H1 (cell line): ENCODE measurements around the gene BSN. TPM values are rescaled to one million over a fixed set of nuclear protein-coding genes. Genes with fewer than 3 reads are reported as not detected.
A peak's percentile ranks its signal among the peaks of the same experiment; 100 is the strongest.

ENCODE experiments used
- CTCF ChIA-PET: fragments of 300-600 bp; sonication (Branson Sonifier 250); formaldehyde crosslinking; loops from one replicate; lab custom pipeline; 2021; ENCODE audit not compliant: partially characterized antibody; lab: Charles Lee
- POLR2A ChIA-PET: fragments of 300-600 bp; sonication (Branson Sonifier 250); formaldehyde crosslinking; loops from one replicate; lab custom pipeline; 2021; ENCODE audit warnings: inconsistent platforms; ENCODE audit not compliant: partially characterized antibody; lab: Charles Lee
- DNase-seq, 2 experiments: peaks; one replicate each; pipeline versions ENCODE4 v3.0.0 to v3.0.0-alpha.2; 2010 to 2022; ENCODE audit warnings: low spot score in 2 of 2, low read depth in 1 of 2, mixed read lengths in 1 of 2
- FAIRE-seq: peaks from 2 replicates; lab custom pipeline; 2011; peaks lifted over from hg19 to GRCh38; lab: Jason Lieb, UNC
- H2AFZ ChIP-seq: 2 replicates; pipeline ENCODE4 v1.8.1; 2012; ENCODE audit warnings: low read length, inconsistent platforms
- H2AK5ac ChIP-seq: 2 replicates; pipeline ENCODE4 v1.6.1; 2013; ENCODE audit warnings: low read depth, low read length
- H2BK120ac ChIP-seq: replicated peaks from 2 replicates; pipeline ENCODE3; 2013; ENCODE audit warnings: low read depth, low read length, inconsistent platforms
- H2BK12ac ChIP-seq: 2 replicates; pipeline ENCODE4 v1.6.1; 2013; ENCODE audit warnings: low read depth, low read length
- H2BK15ac ChIP-seq: 2 replicates; pipeline ENCODE4 v1.6.1; 2013; ENCODE audit warnings: low read length
- H2BK20ac ChIP-seq: 2 replicates; pipeline ENCODE4 v1.6.1; 2013; ENCODE audit warnings: low read length
- H2BK5ac ChIP-seq: 2 replicates; pipeline ENCODE4 v1.6.1; 2013; ENCODE audit warnings: low read depth, low read length
- H3K14ac ChIP-seq: 2 replicates; pipeline ENCODE4 v1.6.1; 2013; ENCODE audit warnings: inconsistent platforms; ENCODE audit not compliant: insufficient read length
- H3K18ac ChIP-seq: 2 replicates; pipeline ENCODE4 v1.6.1; 2013; ENCODE audit warnings: low read length; ENCODE audit errors: extremely low read depth
- H3K23ac ChIP-seq: 2 replicates; pipeline ENCODE4 v1.6.1; 2013; ENCODE audit warnings: inconsistent platforms; ENCODE audit not compliant: insufficient read length
- H3K23me2 ChIP-seq: 2 replicates; pipeline ENCODE4 v1.6.1; 2013; ENCODE audit warnings: low read depth, low read length
- H3K27ac ChIP-seq: 2 replicates; pipeline ENCODE4 v1.6.1; 2011; ENCODE audit warnings: low read depth, low read length, inconsistent platforms
- H3K27me3 ChIP-seq, 4 experiments: replicated peaks in 1 of 4; 1 replicate in 1 of 4; 2 replicates in 3 of 4; pipeline versions ENCODE4 v1.6.1 to v1.8.1; 2011 to 2013; ENCODE audit warnings: low read length in 3 of 4, mild to moderate bottlenecking in 3 of 4, inconsistent platforms in 2 of 4, mixed read lengths in 2 of 4, moderate library complexity in 1 of 4; ENCODE audit not compliant: control insufficient read depth in 3 of 4, insufficient read depth in 3 of 4; ENCODE audit errors: extremely low read depth in 1 of 4
- H3K36me3 ChIP-seq, 4 experiments: 2 replicates each; pipeline versions ENCODE4 v1.6.1 to v1.8.1; 2011 to 2013; ENCODE audit warnings: mild to moderate bottlenecking in 4 of 4, low read length in 3 of 4, moderate library complexity in 2 of 4, control low read depth in 1 of 4, inconsistent platforms in 1 of 4; ENCODE audit not compliant: insufficient read depth in 4 of 4, control insufficient read depth in 2 of 4
- H3K4ac ChIP-seq: replicated peaks from 2 replicates; pipeline ENCODE3; 2013; ENCODE audit warnings: low read length, low read depth, mixed read lengths, inconsistent platforms; ENCODE audit not compliant: insufficient read length
- H3K4me1 ChIP-seq, 4 experiments: replicated peaks in 1 of 4; 1 replicate in 1 of 4; 2 replicates in 3 of 4; pipeline versions ENCODE4 v1.6.1 to v1.8.1; 2011 to 2013; ENCODE audit warnings: low read length in 3 of 4, inconsistent platforms in 2 of 4, mixed read lengths in 1 of 4; ENCODE audit not compliant: insufficient read depth in 4 of 4, control insufficient read depth in 3 of 4
- H3K4me2 ChIP-seq, 2 experiments: 2 replicates each; pipeline versions ENCODE4 v1.6.1 to v1.8.1; 2011 to 2013; ENCODE audit warnings: low read depth in 2 of 2, low read length in 2 of 2, control low read depth in 1 of 2, inconsistent platforms in 1 of 2, mild to moderate bottlenecking in 1 of 2; ENCODE audit not compliant: insufficient read depth in 1 of 2
- H3K4me3 ChIP-seq, 4 experiments: fragments of 200-600, 300-600 bp in 1 of 4; sonication (generic), shearing (Covaris generic), sonication (Bioruptor Twin) in 1 of 4; 2 replicates each; pipeline versions ENCODE4 v1.5.1 to v1.8.1; 2011 to 2016; ENCODE audit warnings: low read length in 4 of 4, low read depth in 3 of 4, control low read depth in 2 of 4, inconsistent platforms in 2 of 4, mild to moderate bottlenecking in 2 of 4, mixed read lengths in 1 of 4, moderate library complexity in 1 of 4; ENCODE audit not compliant: insufficient read depth in 2 of 4; ENCODE audit errors: extremely low read depth in 1 of 4
- H3K56ac ChIP-seq: replicated peaks from 2 replicates; pipeline ENCODE3; 2013; ENCODE audit warnings: low read depth, mild to moderate bottlenecking, mixed read lengths, low read length, inconsistent platforms; ENCODE audit not compliant: insufficient read length
- H3K79me1 ChIP-seq: 2 replicates; pipeline ENCODE4 v1.6.1; 2013; ENCODE audit warnings: low read depth, low read length, control low read depth
- H3K79me2 ChIP-seq, 2 experiments: 2 replicates each; pipeline versions ENCODE4 v1.6.1 to v1.8.1; 2012 to 2013; ENCODE audit warnings: low read length in 2 of 2, mild to moderate bottlenecking in 2 of 2, inconsistent platforms in 1 of 2; ENCODE audit not compliant: insufficient read depth in 2 of 2, control insufficient read depth in 1 of 2
- H3K9ac ChIP-seq, 4 experiments: replicated peaks in 1 of 4; 1 replicate in 1 of 4; 2 replicates in 3 of 4; pipeline versions ENCODE4 v1.6.1 to v1.8.1; 2011 to 2013; ENCODE audit warnings: low read depth in 3 of 4, low read length in 3 of 4, control low read depth in 2 of 4, mild to moderate bottlenecking in 2 of 4, moderate library complexity in 2 of 4, inconsistent platforms in 1 of 4; ENCODE audit errors: extremely low read depth in 1 of 4
- H3K9me3 ChIP-seq, 2 experiments: 2 replicates each; pipeline versions ENCODE4 v1.6.1 to v1.8.1; 2012 to 2013; ENCODE audit warnings: mild to moderate bottlenecking in 2 of 2, moderate library complexity in 2 of 2, control low read depth in 1 of 2, inconsistent platforms in 1 of 2, low read depth in 1 of 2, low read length in 1 of 2, mixed read lengths in 1 of 2; ENCODE audit not compliant: insufficient read depth in 2 of 2
- H4K20me1 ChIP-seq, 2 experiments: replicated peaks in 1 of 2; 2 replicates each; pipeline versions ENCODE3 to v1.8.1; 2011 to 2013; ENCODE audit warnings: inconsistent platforms in 2 of 2, low read length in 2 of 2, mild to moderate bottlenecking in 1 of 2; ENCODE audit not compliant: insufficient read depth in 2 of 2, control insufficient read depth in 1 of 2
- H4K5ac ChIP-seq: 2 replicates; pipeline ENCODE4 v1.6.1; 2013; ENCODE audit warnings: low read length, low read depth, mixed read lengths, inconsistent platforms; ENCODE audit not compliant: insufficient read length
- H4K8ac ChIP-seq: 2 replicates; pipeline ENCODE4 v1.8.0; 2013; ENCODE audit warnings: mild to moderate bottlenecking, moderate library complexity, low read length, inconsistent platforms; ENCODE audit not compliant: insufficient read depth; ENCODE audit errors: extremely low read depth
- H4K91ac ChIP-seq: replicated peaks from 2 replicates; pipeline ENCODE3; 2013; ENCODE audit warnings: low read length, mixed read lengths, inconsistent platforms; ENCODE audit not compliant: insufficient read length
- ATF2 ChIP-seq: IDR thresholded peaks from 2 replicates; pipeline ENCODE4 v1.6.1; 2012; ENCODE audit warnings: low read length, inconsistent platforms
- KDM4A ChIP-seq: IDR thresholded peaks from one replicate; pipeline ENCODE4 v1.7.1; 2012; ENCODE audit warnings: low read depth, mild to moderate bottlenecking, moderate library complexity, low read length, inconsistent platforms; ENCODE audit not compliant: severe bottlenecking
- KDM5A ChIP-seq: fragments of 200-600 bp; IDR thresholded peaks from 2 replicates; pipeline ENCODE4 v1.7.1; 2012; ENCODE audit warnings: mild to moderate bottlenecking, low read length, inconsistent platforms, mixed read lengths
- MAFK ChIP-seq: IDR thresholded peaks from 2 replicates; pipeline ENCODE4 v1.6.1; 2012; ENCODE audit warnings: low read depth, mild to moderate bottlenecking, improper control_type of control experiment, low read length
- MAX ChIP-seq: IDR thresholded peaks from 2 replicates; pipeline ENCODE4 v1.6.1; 2012; ENCODE audit warnings: inconsistent platforms
- SAP30 ChIP-seq: fragments of 300-600 bp; sonication (generic); IDR thresholded peaks from 2 replicates; pipeline ENCODE4 v1.7.1; 2012; ENCODE audit warnings: low read length, moderate library complexity, mild to moderate bottlenecking, inconsistent platforms; ENCODE audit not compliant: insufficient read depth, insufficient replicate concordance
- SIN3A ChIP-seq, 2 experiments: IDR thresholded peaks in 1 of 2; conservative IDR thresholded peaks in 1 of 2; 2 replicates each; pipeline ENCODE4 v1.6.1; 2011 to 2012; ENCODE audit warnings: low read length in 2 of 2, improper control_type of control experiment in 1 of 2, low read depth in 1 of 2, mild to moderate bottlenecking in 1 of 2
- SIRT6 ChIP-seq: IDR thresholded peaks from one replicate; pipeline ENCODE4 v1.7.1; 2012; ENCODE audit warnings: low read length, inconsistent platforms
- YY1 ChIP-seq: IDR thresholded peaks from 2 replicates; pipeline ENCODE4 v1.6.1; 2011; ENCODE audit warnings: low read depth, mild to moderate bottlenecking, low read length
- WGBS, 2 experiments: shearing (Covaris generic) in 1 of 2; methylation state at CpG; one replicate each; pipeline versions ENCODE4 v1.1.6 to v1.1.7; 2013 to 2015; ENCODE audit warnings: low lambda C conversion rate in 2 of 2, mixed read lengths in 2 of 2, inconsistent platforms in 1 of 2, low coverage in 1 of 2, missing lambda C conversion rate in 1 of 2; ENCODE audit not compliant: insufficient replicate concordance in 2 of 2, insufficient coverage in 1 of 2, insufficient read length in 1 of 2; ENCODE audit errors: extremely low coverage in 1 of 2, missing lambda C conversion rate in 1 of 2; 5-methylcytosine and 5-hydroxymethylcytosine counted together
- polyA plus RNA-seq, 7 experiments: library from polyadenylated mRNA; depleted of rRNA in 3 of 7; stranded (reverse) in 5 of 7; unstranded in 2 of 7; fragments of >200 nt in 5 of 7; fragments of 200-250 nt in 2 of 7; gene quantifications; 1 replicate in 5 of 7; 2 replicates in 1 of 7; 4 replicates in 1 of 7; pipeline versions ENCODE4 v1.2.1 to v1.2.3, GENCODE V29; 2011 to 2013; ENCODE audit warnings: missing spikeins in 2 of 7, mixed read lengths in 2 of 7
- total RNA-seq: library from RNA; stranded (reverse); fragmentation: NEBNext Ultra II Directional; extraction: Animal tissue kit (Norgen Biotek cat#: 25700); gene quantifications from 2 replicates; pipeline ENCODE4 v1.2.1, GENCODE V29; 2021

The BSN gene
- total and polyA plus RNA-seq, 2 of the 8 experiments (the other 6 are each of a cell fraction or from before 2014, with no cell fraction given) = 0.60 to 3.0 TPM

- peak overlapping the region; percentile 67 for H4K91ac ChIP-seq
- peak overlapping the region; percentile 78 to 98 for H3K4me2 ChIP-seq
- FAIRE-seq = no peak
- H2AFZ ChIP-seq = no peak overlapping the region
- ChIA-PET CTCF (interaction anchor here (1.5 to 3.2 kb wide), 2 partner anchors 110 to 135 kb away, joined by 4 to 17 read pairs; no protein-coding TSS in a partner anchor), POLR2A (interaction anchor here (0.6 to 1.5 kb wide), 5 partner anchors 27 to 665 kb away, joined by 3 to 4 read pairs (median 3); partner anchors contain the start of gene RHOA)
- H4K5ac ChIP-seq = peak overlapping the region; percentile 22
- peak overlapping the region; percentile 32; the same call in 1 of the 2 replicates for H2BK5ac ChIP-seq
- WGBS, 2 experiments = 3% methylated on average over 20 of the region's 34 CpGs; no CpG with 5 or more reads in 1 of the 2 experiments
- peak overlapping the region; percentile 48 for H3K56ac ChIP-seq
- H3K79me2 ChIP-seq = peaks cover 0 to 17% of the 10 kb centered on the region in 2 experiments; a peak in 1 of 4 replicates
- no peaks in the 10 kb centered on the region for H3K9me3 ChIP-seq
- H3K14ac ChIP-seq = no peak overlapping the region
- H3K23ac ChIP-seq = no peak overlapping the region
- no peak overlapping the region; the same call in 1 of the 2 replicates for H2BK12ac ChIP-seq
- no peak overlapping the region for H2AK5ac ChIP-seq
- peak overlapping the region; percentile 84 for H4K8ac ChIP-seq
- H3K4me3 ChIP-seq = peak overlapping the region; percentile 84 to 91 (median 86)
- no peak overlapping the region; the same call in 1 of the 2 replicates for H2BK15ac ChIP-seq
- peak overlapping the region; percentile 58 for H3K4ac ChIP-seq
- H2BK120ac ChIP-seq = no peak overlapping the region
- H3K18ac ChIP-seq = peak overlapping the region; percentile 42
- H3K79me1 ChIP-seq = peaks cover 8% of the 10 kb centered on the region; the same call in 1 of the 2 replicates
- peaks cover 23 to 38% (median 32%) of the 10 kb centered on the region in 4 experiments; a peak in 7 of 8 replicates for H3K36me3 ChIP-seq
- DNase-seq = no peak
- H3K4me1 ChIP-seq = peaks cover 0 to 8% (median 5%) of the 10 kb centered on the region in 4 experiments; a peak in 4 of 7 replicates
- H3K27ac ChIP-seq = peak overlapping the region; percentile 68; the same call in 1 of the 2 replicates
- no peak overlapping the region for H2BK20ac ChIP-seq
- peaks cover 13% of the 10 kb centered on the region; the same call in 1 of the 2 replicates for H3K23me2 ChIP-seq
- no peaks in the 10 kb centered on the region; a peak in 1 of 7 replicates for H3K27me3 ChIP-seq
- peak overlapping the region; percentile 45 to 86 (median 70); a peak in 6 of 7 replicates for H3K9ac ChIP-seq
- H4K20me1 ChIP-seq = peaks cover 0 to 15% of the 10 kb centered on the region in 2 experiments
- TF ChIP-seq SIRT6 (no peak), KDM5A (no peak), SAP30 (peak; percentile 34), MAX (peak; percentile 29; the same call in 1 of the 2 replicates), MAFK (no peak), YY1 (peak; percentile 53; the same call in 1 of the 2 replicates), ATF2 (no peak), KDM4A (peak; percentile 13), SIN3A (conservative IDR thresholded peaks at IDR 0.05 in 1 of 2, IDR thresholded peaks at IDR 0.05 in 1 of 2; ENCODE audit: low read depth in 1 of 2, low read length in 2 of 2) (0 out of 4 replicates have a peak, but pooled peaks of 1 of the 2 experiments have one; percentile 43)
Measured at GRCh38 chr3:49674497-49674983, 120.3 kb downstream of the BSN start.
